C4-2B (cell line): ENCODE measurements around the gene CP.

Experiments used
- ZFX ChIP-seq: fragments of 450-650 bp; IDR thresholded peaks from 2 replicates; pipeline ENCODE4 v1.6.1; 2017
- TF ChIP-seq, protein P1 (sequence below): fragments of 450-650 bp; conservative IDR thresholded peaks from 2 replicates; pipeline ENCODE4 v1.5.1; 2017; ENCODE audit warnings: mild to moderate bottlenecking

GRCh38 chr3:149212386-149212785 is 9.2 kb downstream of the CP start:
- TF ChIP-seq, protein P1, sequence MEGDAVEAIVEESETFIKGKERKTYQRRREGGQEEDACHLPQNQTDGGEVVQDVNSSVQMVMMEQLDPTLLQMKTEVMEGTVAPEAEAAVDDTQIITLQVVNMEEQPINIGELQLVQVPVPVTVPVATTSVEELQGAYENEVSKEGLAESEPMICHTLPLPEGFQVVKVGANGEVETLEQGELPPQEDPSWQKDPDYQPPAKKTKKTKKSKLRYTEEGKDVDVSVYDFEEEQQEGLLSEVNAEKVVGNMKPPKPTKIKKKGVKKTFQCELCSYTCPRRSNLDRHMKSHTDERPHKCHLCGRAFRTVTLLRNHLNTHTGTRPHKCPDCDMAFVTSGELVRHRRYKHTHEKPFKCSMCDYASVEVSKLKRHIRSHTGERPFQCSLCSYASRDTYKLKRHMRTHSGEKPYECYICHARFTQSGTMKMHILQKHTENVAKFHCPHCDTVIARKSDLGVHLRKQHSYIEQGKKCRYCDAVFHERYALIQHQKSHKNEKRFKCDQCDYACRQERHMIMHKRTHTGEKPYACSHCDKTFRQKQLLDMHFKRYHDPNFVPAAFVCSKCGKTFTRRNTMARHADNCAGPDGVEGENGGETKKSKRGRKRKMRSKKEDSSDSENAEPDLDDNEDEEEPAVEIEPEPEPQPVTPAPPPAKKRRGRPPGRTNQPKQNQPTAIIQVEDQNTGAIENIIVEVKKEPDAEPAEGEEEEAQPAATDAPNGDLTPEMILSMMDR, result no peak
- TF ChIP-seq ZFX, result no peak
